ENCODE measurements around the gene SLC22A4.

The SLC22A4 gene

GRCh38 chr5:132344775-132345514 lies 50.8 kb downstream of the SLC22A4 start:
- no peak for DNase-seq

- no peak for DNase-seq
These were observed 59.3 kb downstream of the SLC22A4 start for GRCh38 chr5:132353486-132353995.

GRCh38 chr5:132354381-132355139 lies 60.4 kb downstream of the SLC22A4 start:
- DNase-seq = no peak

GRCh38 chr5:132355140-132355765 lies 61.1 kb downstream of the SLC22A4 start:
- DNase-seq = no peak

- no peak for DNase-seq
These were observed 64.6 kb downstream of the SLC22A4 start for GRCh38 chr5:132358775-132359174.

GRCh38 chr5:132362086-132362485 lies 67.9 kb downstream of the SLC22A4 start:
- no peak for DNase-seq

- no peak for DNase-seq
These were observed 69.4 kb downstream of the SLC22A4 start for GRCh38 chr5:132363431-132364112.

- DNase-seq = no peak
These were observed 70.1 kb downstream of the SLC22A4 start for GRCh38 chr5:132364319-132364718.

GRCh38 chr5:132365213-132365612 lies 71.0 kb downstream of the SLC22A4 start:
- no peak for DNase-seq

GRCh38 chr5:132368186-132368585 lies 74.0 kb downstream of the SLC22A4 start:
- no peak for DNase-seq

GRCh38 chr5:132369007-132369473 lies 74.8 kb downstream of the SLC22A4 start:
- DNase-seq = peak; percentile 33

GRCh38 chr5:132369474-132370180 lies 75.4 kb downstream of the SLC22A4 start, which contains the start of gene SLC22A5:
Gene SLC22A5 (plus strand): TSS chr5:132369710. CDS start chr5:132369973, 263 bp downstream.
- peak; percentile 32 for DNase-seq

- DNase-seq = no peak
These were observed 76.2 kb downstream of the SLC22A4 start for GRCh38 chr5:132370181-132370970.

GRCh38 chr5:132370971-132371602 lies 76.9 kb downstream of the SLC22A4 start:
- no peak for DNase-seq

GRCh38 chr5:132371603-132371994 lies 77.4 kb downstream of the SLC22A4 start:
- DNase-seq = no peak

GRCh38 chr5:132372127-132372526 lies 77.9 kb downstream of the SLC22A4 start:
- DNase-seq = no peak

- DNase-seq = no peak
These were observed 78.3 kb downstream of the SLC22A4 start for GRCh38 chr5:132372542-132372941.

- no peak for DNase-seq
These were observed 81.8 kb downstream of the SLC22A4 start for GRCh38 chr5:132375957-132376356.

GRCh38 chr5:132376694-132377641 lies 82.8 kb downstream of the SLC22A4 start:
- no peak for DNase-seq

- DNase-seq = no peak
These were observed 83.5 kb downstream of the SLC22A4 start for GRCh38 chr5:132377738-132378137.
